Ureter (tissue), 1 donor: ENCODE results near the gene FOSL1. TPM values are rescaled to one million over a fixed set of nuclear protein-coding genes. Genes with fewer than 3 reads are reported as not detected.
A peak's percentile ranks its signal among the peaks of the same experiment; 100 is the strongest.
"Not testable (repeated sequence)": the region's sequence is repeated elsewhere in the genome, so short reads cannot be mapped to it uniquely, and the experiment has no call there.

ENCODE experiments used
- DNase-seq: peaks from one replicate; pipeline ENCODE4 v3.0.0-alpha.2; 2020; ENCODE audit warnings: low spot score
- total RNA-seq: library from RNA; stranded (reverse); gene quantifications from one replicate; pipeline ENCODE4 v1.2.4, GENCODE V29; 2023
- donor health status: DM: yes; HTN: yes; CAD: no.

The FOSL1 gene
- total RNA-seq, 1 donor from 2014 or later = 4.5 TPM

GRCh38 chr11:65896034-65896999 lies 3.9 kb downstream of the FOSL1 start:
- no peak for DNase-seq

DNA sequence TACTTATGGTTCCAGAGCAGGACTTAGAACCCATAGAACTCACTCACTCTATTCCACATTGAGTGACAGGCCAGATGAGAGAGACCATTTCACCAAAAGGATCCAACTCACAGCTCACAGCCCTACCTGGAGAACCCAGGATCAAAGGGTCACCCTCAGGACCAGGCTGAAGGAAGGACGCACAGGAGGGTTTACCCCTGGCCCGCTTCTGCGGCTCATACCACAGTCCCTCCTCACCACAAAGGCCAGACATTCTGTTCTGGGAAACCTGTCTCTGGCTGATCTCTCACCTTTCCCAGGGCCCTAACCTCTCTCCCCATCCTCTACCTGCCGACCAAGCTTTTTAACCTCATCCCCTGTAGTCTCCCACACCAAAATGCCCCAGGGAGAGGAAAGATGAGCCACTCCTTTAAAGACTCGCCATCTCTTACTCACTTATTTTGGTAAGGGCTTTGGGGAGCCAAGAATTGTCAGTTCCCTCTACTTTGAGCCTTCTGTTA lies 4.7 kb downstream of the FOSL1 start:
- no peak for DNase-seq

GRCh38 chr11:65894034-65894591 lies 6.1 kb downstream of the FOSL1 start:
- no peak for DNase-seq

DNA sequence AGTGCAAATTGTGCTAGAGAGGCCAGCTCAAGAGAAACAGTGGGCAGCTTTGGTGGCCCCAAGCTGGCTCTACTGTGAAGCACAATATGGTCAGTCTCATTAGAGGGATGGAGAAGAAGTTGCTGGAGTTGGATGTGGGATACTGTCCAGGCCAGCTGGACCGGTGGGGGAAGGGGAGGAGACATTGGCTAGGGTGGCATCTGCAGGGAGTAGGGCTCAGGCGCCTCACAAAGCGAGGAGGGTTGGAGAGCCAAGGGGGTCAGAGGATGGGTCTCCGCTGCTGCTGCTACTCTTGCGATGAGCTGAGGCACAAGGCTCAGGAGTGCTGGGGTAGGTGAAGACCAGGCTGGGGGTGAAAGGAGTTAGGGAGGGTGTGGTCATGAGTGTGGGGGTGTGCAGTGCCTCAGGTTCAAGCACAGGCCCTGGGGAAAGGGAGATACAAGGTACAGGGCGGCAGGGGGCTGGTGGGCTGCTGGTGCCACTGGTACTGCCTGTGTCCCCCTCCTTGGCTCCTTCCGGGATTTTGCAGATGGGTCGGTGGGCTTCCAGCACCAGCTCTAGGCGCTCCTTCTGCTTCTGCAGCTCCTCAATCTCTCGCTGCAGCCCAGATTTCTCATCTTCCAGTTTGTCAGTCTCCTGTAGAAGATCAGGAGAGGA lies 7.4 kb downstream of the FOSL1 start:
- DNase-seq = no peak

DNA sequence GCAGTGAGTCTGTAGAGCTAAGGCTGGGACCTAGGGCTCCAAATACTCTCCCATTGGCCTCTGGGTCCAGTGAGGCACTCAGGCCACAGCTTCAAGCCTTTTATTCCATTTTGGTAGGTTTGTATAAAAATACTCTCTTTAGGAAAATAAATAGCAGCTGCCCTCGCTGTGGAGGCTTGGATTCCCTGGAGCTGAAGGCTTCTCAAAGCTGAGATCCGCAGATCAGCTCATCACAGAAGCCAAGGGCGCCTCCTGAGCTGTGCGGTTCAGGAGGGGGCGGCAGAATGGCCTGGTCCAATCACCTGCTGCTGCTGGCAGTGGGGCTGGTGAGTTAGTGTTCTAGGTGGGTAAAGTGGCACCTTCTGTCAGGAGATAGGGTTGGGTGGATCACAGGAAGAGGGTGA lies 8.0 kb downstream of the FOSL1 start:
- DNase-seq = not testable (repeated sequence)

GRCh38 chr11:65891219-65892136 lies 8.7 kb downstream of the FOSL1 start:
- DNase-seq = no peak

GRCh38 chr11:65890324-65891218 lies 9.6 kb downstream of the FOSL1 start, which contains the start of gene CCDC85B:
CCDC85B (plus strand) TSS chr11:65890673; CDS start chr11:65890784, 111 bp downstream.
- peak; percentile 99 for DNase-seq

- DNase-seq = peak; percentile 98
Measured at GRCh38 chr11:65888163-65888814, 11.9 kb downstream of the FOSL1 start, which contains the start of gene FIBP. FIBP (minus strand) TSS chr11:65888471; CDS start chr11:65888418, 53 bp downstream.

DNA sequence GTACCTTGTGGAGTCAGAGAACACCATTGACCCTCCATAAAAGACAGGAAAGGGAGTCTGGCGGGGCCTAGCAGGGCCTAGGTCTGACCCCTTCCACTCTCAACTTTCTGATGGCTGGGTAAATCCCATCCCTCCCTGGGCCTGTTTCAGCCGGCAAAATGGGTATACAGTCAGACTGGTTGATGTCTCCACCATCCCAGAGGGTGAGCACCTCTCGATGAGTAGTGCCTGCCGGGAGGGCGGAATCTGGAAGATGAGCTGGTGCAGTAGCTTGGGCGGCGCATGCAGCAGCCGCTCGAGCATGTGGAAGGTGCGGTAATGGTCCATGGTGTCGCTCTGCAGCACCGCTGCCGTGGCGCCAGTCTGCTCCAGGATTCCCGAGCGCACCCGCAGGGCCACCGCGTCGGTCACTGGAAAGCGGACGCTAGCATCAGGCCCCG lies 12.4 kb downstream of the FOSL1 start:
- no peak for DNase-seq

- peak; percentile 44 for DNase-seq
Measured at GRCh38 chr11:65886826-65887722, 13.1 kb downstream of the FOSL1 start.

DNA sequence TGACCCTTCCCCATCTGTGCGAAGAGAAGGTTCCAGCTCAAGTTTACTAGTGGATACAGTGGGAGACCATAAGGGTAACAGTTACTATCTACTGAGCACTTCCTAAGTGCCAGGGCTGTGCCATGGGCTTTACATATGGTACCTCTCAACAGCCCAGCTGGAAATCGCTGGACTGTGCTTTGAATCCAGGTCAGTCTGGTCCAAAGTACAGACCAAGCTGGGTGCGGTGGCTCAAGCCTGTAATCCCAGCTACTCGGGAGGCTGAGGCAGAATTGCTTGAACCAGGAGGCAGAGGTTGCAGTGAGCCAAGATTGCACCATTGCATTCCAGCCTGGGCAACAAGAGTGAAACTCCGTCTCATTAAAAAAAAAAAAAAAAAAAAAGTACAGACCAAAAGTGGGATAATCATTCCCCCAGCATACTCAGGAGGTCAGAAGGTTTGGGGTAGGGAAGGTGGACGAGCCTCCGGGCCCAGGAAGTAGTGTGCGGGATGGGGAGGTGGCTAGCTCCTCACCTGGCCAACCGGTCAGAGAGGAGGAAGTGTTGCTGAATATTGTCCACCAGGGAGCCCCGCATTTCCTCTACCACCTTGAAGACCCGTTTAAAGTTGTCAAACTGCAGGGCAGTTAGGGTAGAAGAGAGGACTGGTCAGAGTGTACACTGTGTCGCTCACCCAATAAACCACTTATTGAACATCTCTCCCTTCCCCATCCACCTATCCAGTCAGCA lies 14.2 kb downstream of the FOSL1 start:
- DNase-seq = no peak

- no peak for DNase-seq
Measured at GRCh38 chr11:65885231-65885630, 15.0 kb downstream of the FOSL1 start.

DNA sequence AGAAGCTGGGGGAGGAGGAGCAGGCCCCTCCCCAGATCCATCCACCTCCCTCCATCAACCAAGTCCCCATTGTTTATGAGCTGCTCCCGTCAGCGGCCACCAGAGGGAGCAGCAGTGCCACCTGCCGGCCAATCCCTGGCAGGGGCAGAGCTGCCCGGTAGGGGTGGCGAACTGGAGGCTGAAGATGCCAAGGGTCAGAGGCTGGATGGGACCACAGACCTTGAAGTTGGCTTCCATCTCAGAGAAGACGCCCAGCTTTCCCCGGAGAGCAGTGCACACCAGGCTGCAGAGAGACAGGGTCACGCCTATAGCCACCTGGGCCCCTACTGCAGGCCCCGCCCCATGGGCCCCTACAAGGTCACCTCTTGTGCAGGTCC lies 15.5 kb downstream of the FOSL1 start:
- DNase-seq = peak; percentile 76

GRCh38 chr11:65883786-65884715 lies 16.1 kb downstream of the FOSL1 start:
- DNase-seq = no peak

- no peak for DNase-seq
Measured at GRCh38 chr11:65883058-65883761, 17.0 kb downstream of the FOSL1 start.
